IMR-90 (cell line): ENCODE data around the gene VGF.

Source experiments
- RAD21 ChIP-seq: IDR thresholded peaks from 2 replicates; pipeline ENCODE4 v1.6.1; 2012; ENCODE audit warnings: low read length, improper control_type of control experiment
- SMC3 ChIP-seq: fragments of 150-350 bp; IDR thresholded peaks from 2 replicates; pipeline ENCODE4 v1.6.1; 2016; ENCODE audit warnings: low read depth, mild to moderate bottlenecking, antibody characterized with exemption, low read length, moderate library complexity
- TF ChIP-seq, protein P1 (sequence below): conservative IDR thresholded peaks from 2 replicates; pipeline ENCODE4 v1.5.1; 2012; ENCODE audit warnings: mild to moderate bottlenecking, low read depth, low read length, improper control_type of control experiment

DNA sequence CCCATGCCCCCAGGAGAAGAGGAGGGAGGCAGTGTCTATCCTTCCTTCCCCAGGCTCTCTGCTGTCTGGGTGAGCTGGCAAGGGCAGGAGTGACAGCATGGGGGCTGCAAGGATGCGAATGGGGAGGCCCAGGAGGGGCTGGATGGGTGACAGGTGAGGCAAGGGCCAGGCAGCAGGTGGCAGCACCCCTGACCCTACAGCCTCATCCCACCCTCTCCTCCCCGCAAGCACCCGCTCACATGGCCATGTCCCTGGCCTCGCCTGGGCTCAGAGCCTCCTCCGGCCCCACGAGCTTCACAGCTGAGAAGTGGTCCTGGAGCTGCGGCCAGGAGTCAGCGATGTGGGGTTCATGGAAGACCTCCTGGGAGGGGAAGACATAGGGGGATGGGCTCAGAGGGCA lies 46.6 kb upstream of the VGF start:
- TF ChIP-seq, protein P1, sequence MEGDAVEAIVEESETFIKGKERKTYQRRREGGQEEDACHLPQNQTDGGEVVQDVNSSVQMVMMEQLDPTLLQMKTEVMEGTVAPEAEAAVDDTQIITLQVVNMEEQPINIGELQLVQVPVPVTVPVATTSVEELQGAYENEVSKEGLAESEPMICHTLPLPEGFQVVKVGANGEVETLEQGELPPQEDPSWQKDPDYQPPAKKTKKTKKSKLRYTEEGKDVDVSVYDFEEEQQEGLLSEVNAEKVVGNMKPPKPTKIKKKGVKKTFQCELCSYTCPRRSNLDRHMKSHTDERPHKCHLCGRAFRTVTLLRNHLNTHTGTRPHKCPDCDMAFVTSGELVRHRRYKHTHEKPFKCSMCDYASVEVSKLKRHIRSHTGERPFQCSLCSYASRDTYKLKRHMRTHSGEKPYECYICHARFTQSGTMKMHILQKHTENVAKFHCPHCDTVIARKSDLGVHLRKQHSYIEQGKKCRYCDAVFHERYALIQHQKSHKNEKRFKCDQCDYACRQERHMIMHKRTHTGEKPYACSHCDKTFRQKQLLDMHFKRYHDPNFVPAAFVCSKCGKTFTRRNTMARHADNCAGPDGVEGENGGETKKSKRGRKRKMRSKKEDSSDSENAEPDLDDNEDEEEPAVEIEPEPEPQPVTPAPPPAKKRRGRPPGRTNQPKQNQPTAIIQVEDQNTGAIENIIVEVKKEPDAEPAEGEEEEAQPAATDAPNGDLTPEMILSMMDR, result no peak
- TF ChIP-seq SMC3, result no peak
- no peak for TF ChIP-seq RAD21
